HEK293 (cell line): Measurements from ENCODE around the gene CLIC4.

Experiments
- CTCF ChIA-PET: fragments of 350-600 bp; formaldehyde crosslinking; extraction: SDS; loops from one replicate; lab custom pipeline; 2021; ENCODE audit warnings: antibody characterized with exemption; lab: Yijun Ruan, JAX
- POLR2A ChIA-PET: fragments of 300-600 bp; formaldehyde crosslinking; extraction: SDS; loops from one replicate; lab custom pipeline; 2020; ENCODE audit warnings: antibody characterized with exemption, inconsistent platforms; lab: Yijun Ruan, JAX
- H3K27ac ChIP-seq: fragments of 200-500 bp; sonication (Bioruptor generic); 2 replicates; pipeline ENCODE4 v1.5.1; 2014; ENCODE audit warnings: low read depth, low read length, control low read depth, inconsistent platforms; ENCODE audit errors: extremely low read depth
- H3K36me3 ChIP-seq, 2 experiments: fragments of 200-500 bp in 1 of 2; sonication (Bioruptor generic) in 1 of 2; 1 replicate in 1 of 2; 2 replicates in 1 of 2; pipeline ENCODE4 v1.5.1; 2014 to 2017; ENCODE audit warnings: inconsistent platforms in 2 of 2, low read length in 2 of 2; ENCODE audit not compliant: control insufficient read depth in 2 of 2, insufficient read depth in 1 of 2
- H3K4me1 ChIP-seq: fragments of 200-500 bp; sonication (Bioruptor generic); 2 replicates; pipeline ENCODE4 v1.5.1; 2014; ENCODE audit warnings: mild to moderate bottlenecking, low read length, inconsistent platforms; ENCODE audit not compliant: control insufficient read depth, insufficient read depth
- H3K4me3 ChIP-seq: 2 replicates; pipeline ENCODE4 v1.5.1; 2011; ENCODE audit warnings: low read depth, mild to moderate bottlenecking, control low read depth, low read length, moderate library complexity
- H3K9me3 ChIP-seq: fragments of 200-500 bp; sonication (Bioruptor generic); 2 replicates; pipeline ENCODE4 v1.5.1; 2014; ENCODE audit warnings: low read depth, low read length, inconsistent platforms; ENCODE audit not compliant: control insufficient read depth, insufficient read depth
- PRDM6 ChIP-seq: fragments of 450-650 bp; formaldehyde crosslinking; IDR thresholded peaks from 2 replicates; pipeline ENCODE4 v1.5.1; 2017; ENCODE audit warnings: missing biosample characterization, missing genetic modification characterization
- RBAK ChIP-seq: fragments of 450-650 bp; formaldehyde crosslinking; IDR thresholded peaks from 2 replicates; pipeline ENCODE4 v1.5.1; 2016; ENCODE audit warnings: missing biosample characterization, missing genetic modification characterization
- SP7 ChIP-seq: fragments of 450-650 bp; formaldehyde crosslinking; IDR thresholded peaks from 2 replicates; pipeline ENCODE4 v1.5.1; 2016; ENCODE audit warnings: missing biosample characterization, missing genetic modification characterization
- ZBTB20 ChIP-seq: fragments of 450-650 bp; formaldehyde crosslinking; IDR thresholded peaks from 2 replicates; pipeline ENCODE4 v1.5.1; 2016; ENCODE audit warnings: missing biosample characterization, missing genetic modification characterization
- ZBTB21 ChIP-seq: fragments of 450-650 bp; formaldehyde crosslinking; IDR thresholded peaks from 2 replicates; pipeline ENCODE4 v1.5.1; 2017; ENCODE audit warnings: missing biosample characterization, missing genetic modification characterization
- ZFP37 ChIP-seq: fragments of 450-650 bp; formaldehyde crosslinking; IDR thresholded peaks from 2 replicates; pipeline ENCODE4 v1.5.1; 2016; ENCODE audit warnings: missing biosample characterization, missing genetic modification characterization
- ZIC2 ChIP-seq: fragments of 450-650 bp; formaldehyde crosslinking; IDR thresholded peaks from 2 replicates; pipeline ENCODE4 v1.5.1; 2016; ENCODE audit warnings: missing biosample characterization, missing genetic modification characterization
- ZNF19 ChIP-seq: fragments of 450-650 bp; formaldehyde crosslinking; IDR thresholded peaks from 2 replicates; pipeline ENCODE4; 2016; ENCODE audit warnings: missing biosample characterization, missing genetic modification characterization, low read depth
- ZNF311 ChIP-seq: fragments of 450-650 bp; formaldehyde crosslinking; IDR thresholded peaks from 2 replicates; pipeline ENCODE4 v1.5.1; 2017; ENCODE audit warnings: missing biosample characterization, missing genetic modification characterization, borderline replicate concordance
- ZNF324 ChIP-seq: fragments of 450-650 bp; formaldehyde crosslinking; IDR thresholded peaks from 2 replicates; pipeline ENCODE4 v1.5.1; 2016; ENCODE audit warnings: missing biosample characterization, missing genetic modification characterization
- ZNF335 ChIP-seq: fragments of 450-650 bp; formaldehyde crosslinking; conservative IDR thresholded peaks from 2 replicates; pipeline ENCODE4 v1.5.1; 2016; ENCODE audit warnings: missing biosample characterization, missing genetic modification characterization
- ZNF404 ChIP-seq: fragments of 450-650 bp; formaldehyde crosslinking; IDR thresholded peaks from 2 replicates; pipeline ENCODE4 v1.5.1; 2017; ENCODE audit warnings: missing biosample characterization, missing genetic modification characterization
- ZNF558 ChIP-seq: fragments of 450-650 bp; formaldehyde crosslinking; IDR thresholded peaks from 2 replicates; pipeline ENCODE4 v1.5.1; 2016; ENCODE audit warnings: missing biosample characterization, missing genetic modification characterization
- ZNF600 ChIP-seq: fragments of 450-650 bp; formaldehyde crosslinking; IDR thresholded peaks from 2 replicates; pipeline ENCODE4 v1.5.1; 2016; ENCODE audit warnings: missing biosample characterization, missing genetic modification characterization
- ZNF747 ChIP-seq: fragments of 450-650 bp; formaldehyde crosslinking; IDR thresholded peaks from 2 replicates; pipeline ENCODE4 v1.5.1; 2016; ENCODE audit warnings: missing biosample characterization, missing genetic modification characterization
- ZSCAN5A ChIP-seq: fragments of 450-650 bp; formaldehyde crosslinking; IDR thresholded peaks from 2 replicates; pipeline ENCODE4 v1.5.1; 2016; ENCODE audit warnings: missing biosample characterization, missing genetic modification characterization
- TF ChIP-seq, protein P1 (sequence below): fragments of 450-650 bp; formaldehyde crosslinking; IDR thresholded peaks from 2 replicates; pipeline ENCODE4 v1.5.1; 2017; ENCODE audit warnings: missing biosample characterization, missing genetic modification characterization
- TF ChIP-seq, protein P2 (sequence below): fragments of 450-650 bp; formaldehyde crosslinking; IDR thresholded peaks from 2 replicates; pipeline ENCODE4 v1.5.1; 2016; ENCODE audit warnings: missing biosample characterization, missing genetic modification characterization, low read depth
- TF ChIP-seq, protein P3 (sequence below): fragments of 450-650 bp; formaldehyde crosslinking; IDR thresholded peaks from 2 replicates; pipeline ENCODE4 v1.5.1; 2016; ENCODE audit warnings: missing biosample characterization, missing genetic modification characterization

Gene CLIC4

DNA sequence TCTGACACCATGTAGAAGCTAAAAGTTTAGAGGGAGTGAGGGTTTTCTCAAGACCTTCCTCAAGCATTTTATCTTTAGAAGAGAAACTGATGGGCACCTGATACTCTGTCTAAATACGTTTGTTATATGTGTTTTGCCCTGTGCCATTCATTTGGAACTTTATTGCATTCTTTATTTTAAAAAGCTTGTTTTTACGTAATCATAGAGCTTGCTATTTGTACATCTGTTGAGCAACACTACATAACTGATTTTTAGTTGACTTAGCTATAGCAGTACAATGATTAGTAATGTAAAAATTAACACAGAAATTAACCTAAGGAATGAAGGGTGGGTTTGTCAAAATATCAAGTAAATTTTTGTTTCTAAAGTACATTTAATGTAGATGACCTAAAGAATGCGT, 96.3 kb downstream of the CLIC4 start (continued):
- no peak for TF ChIP-seq ZFP37 (tag by site-specific recombination)

DNA sequence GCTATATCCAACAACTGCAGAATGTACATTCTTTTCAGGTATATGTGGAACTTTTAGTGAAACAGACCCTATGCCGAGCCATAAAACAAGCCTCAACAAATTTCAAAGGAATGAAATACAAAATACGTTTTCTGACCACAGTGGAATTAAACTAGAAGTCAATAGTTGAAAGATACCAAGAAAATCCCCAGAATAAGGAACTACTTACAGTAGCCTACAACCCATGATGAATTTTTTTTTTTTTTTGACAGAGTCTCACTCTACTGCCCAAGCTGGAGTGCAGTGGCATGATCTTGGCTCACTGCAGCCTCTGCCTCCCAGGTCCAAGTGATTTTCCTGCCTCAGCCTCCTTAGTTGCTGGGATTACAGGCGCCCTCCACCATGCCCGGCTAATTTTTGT, 101.4 kb downstream of the CLIC4 start:
- ChIA-PET CTCF (interaction anchor here (1.0 to 3.2 kb wide), 5 partner anchors 10 to 191 kb away, joined by 3 to 28 read pairs (median 6); no protein-coding TSS in a partner anchor), POLR2A (no interaction called here)
- peaks cover 0 to 7% of the 10 kb centered on the region in 2 experiments; a peak in 2 of 3 replicates for H3K36me3 ChIP-seq
- no peak for TF ChIP-seq ZNF335 (tag by site-specific recombination)
- TF ChIP-seq, protein P1, sequence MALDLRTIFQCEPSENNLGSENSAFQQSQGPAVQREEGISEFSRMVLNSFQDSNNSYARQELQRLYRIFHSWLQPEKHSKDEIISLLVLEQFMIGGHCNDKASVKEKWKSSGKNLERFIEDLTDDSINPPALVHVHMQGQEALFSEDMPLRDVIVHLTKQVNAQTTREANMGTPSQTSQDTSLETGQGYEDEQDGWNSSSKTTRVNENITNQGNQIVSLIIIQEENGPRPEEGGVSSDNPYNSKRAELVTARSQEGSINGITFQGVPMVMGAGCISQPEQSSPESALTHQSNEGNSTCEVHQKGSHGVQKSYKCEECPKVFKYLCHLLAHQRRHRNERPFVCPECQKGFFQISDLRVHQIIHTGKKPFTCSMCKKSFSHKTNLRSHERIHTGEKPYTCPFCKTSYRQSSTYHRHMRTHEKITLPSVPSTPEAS: no peak
- no peak for TF ChIP-seq ZNF404
- TF ChIP-seq, protein P2, sequence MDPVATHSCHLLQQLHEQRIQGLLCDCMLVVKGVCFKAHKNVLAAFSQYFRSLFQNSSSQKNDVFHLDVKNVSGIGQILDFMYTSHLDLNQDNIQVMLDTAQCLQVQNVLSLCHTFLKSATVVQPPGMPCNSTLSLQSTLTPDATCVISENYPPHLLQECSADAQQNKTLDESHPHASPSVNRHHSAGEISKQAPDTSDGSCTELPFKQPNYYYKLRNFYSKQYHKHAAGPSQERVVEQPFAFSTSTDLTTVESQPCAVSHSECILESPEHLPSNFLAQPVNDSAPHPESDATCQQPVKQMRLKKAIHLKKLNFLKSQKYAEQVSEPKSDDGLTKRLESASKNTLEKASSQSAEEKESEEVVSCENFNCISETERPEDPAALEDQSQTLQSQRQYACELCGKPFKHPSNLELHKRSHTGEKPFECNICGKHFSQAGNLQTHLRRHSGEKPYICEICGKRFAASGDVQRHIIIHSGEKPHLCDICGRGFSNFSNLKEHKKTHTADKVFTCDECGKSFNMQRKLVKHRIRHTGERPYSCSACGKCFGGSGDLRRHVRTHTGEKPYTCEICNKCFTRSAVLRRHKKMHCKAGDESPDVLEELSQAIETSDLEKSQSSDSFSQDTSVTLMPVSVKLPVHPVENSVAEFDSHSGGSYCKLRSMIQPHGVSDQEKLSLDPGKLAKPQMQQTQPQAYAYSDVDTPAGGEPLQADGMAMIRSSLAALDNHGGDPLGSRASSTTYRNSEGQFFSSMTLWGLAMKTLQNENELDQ (tag by site-specific recombination): no peak
- TF ChIP-seq ZNF558 (tag by site-specific recombination): no peak
- no peak for TF ChIP-seq RBAK
- no peaks in the 10 kb centered on the region for H3K9me3 ChIP-seq
- H3K4me3 ChIP-seq: no peak overlapping the region
- peaks cover 5% of the 10 kb centered on the region for H3K4me1 ChIP-seq
- H3K27ac ChIP-seq: no peak overlapping the region

- ChIA-PET CTCF (interaction anchor here (0.6 to 4.3 kb wide), 25 partner anchors 11 to 357 kb away, joined by 3 to 39 read pairs (median 4); partner anchors contain the start of gene RUNX3), POLR2A (interaction anchor here (0.5 to 0.9 kb wide), 2 partner anchors 78 to 1178 kb away, joined by 3 to 4 read pairs; no protein-coding TSS in a partner anchor)
- H3K4me3 ChIP-seq: peak overlapping the region; percentile 51
- H3K4me1 ChIP-seq: peaks cover 5% of the 10 kb centered on the region
- peaks cover 0 to under 1% of the 10 kb centered on the region in 2 experiments; a peak in 1 of 3 replicates for H3K36me3 ChIP-seq
- H3K9me3 ChIP-seq: no peaks in the 10 kb centered on the region
- peak overlapping the region; percentile 72; the same call in 1 of the 2 replicates for H3K27ac ChIP-seq
- TF ChIP-seq ZNF747 (no peak), ZSCAN5A (0 out of 2 replicates have a peak, but pooled peaks have one; percentile 14), SP7 (tag by site-specific recombination) (peak; percentile 80), ZFP37 (tag by site-specific recombination) (peak; percentile 99), ZNF324 (tag by site-specific recombination) (peak; percentile 32; the same call in 1 of the 2 replicates), ZNF19 (tag by site-specific recombination) (no peak), PRDM6 (no peak), ZBTB21 (no peak), ZNF311 (tag by site-specific recombination) (no peak), ZNF600 (peak; percentile 99), ZIC2 (tag by site-specific recombination) (peak; percentile 19), ZBTB20 (peak; percentile 81)
- TF ChIP-seq, protein P3, sequence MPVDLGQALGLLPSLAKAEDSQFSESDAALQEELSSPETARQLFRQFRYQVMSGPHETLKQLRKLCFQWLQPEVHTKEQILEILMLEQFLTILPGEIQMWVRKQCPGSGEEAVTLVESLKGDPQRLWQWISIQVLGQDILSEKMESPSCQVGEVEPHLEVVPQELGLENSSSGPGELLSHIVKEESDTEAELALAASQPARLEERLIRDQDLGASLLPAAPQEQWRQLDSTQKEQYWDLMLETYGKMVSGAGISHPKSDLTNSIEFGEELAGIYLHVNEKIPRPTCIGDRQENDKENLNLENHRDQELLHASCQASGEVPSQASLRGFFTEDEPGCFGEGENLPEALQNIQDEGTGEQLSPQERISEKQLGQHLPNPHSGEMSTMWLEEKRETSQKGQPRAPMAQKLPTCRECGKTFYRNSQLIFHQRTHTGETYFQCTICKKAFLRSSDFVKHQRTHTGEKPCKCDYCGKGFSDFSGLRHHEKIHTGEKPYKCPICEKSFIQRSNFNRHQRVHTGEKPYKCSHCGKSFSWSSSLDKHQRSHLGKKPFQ (tag by site-specific recombination): peak; percentile 92
- TF ChIP-seq, protein P1: no peak
Measured at GRCh38 chr1:24847995-24848881, 103.0 kb downstream of the CLIC4 start.
